WTC11 (cell line): ENCODE data around the gene ZNF654. TPM values are rescaled to one million over a fixed set of nuclear protein-coding genes. Genes with fewer than 3 reads are reported as not detected.

Experiments
- ATAC-seq: fragments of 200-7000 bp; cut with Tn5 transposase; 2 replicates; pipeline ENCODE4 v1.10.0; 2021; ENCODE audit warnings: mild to moderate bottlenecking, moderate library complexity
- CTCF ChIA-PET: fragments of 300-600 bp; sonication (Branson Sonifier 250); formaldehyde crosslinking; loops from one replicate; lab custom pipeline; 2021; ENCODE audit warnings: antibody characterized with exemption; lab: Charles Lee
- POLR2A ChIA-PET: fragments of 350-600 bp; sonication (Branson Sonifier 250); formaldehyde crosslinking; loops from one replicate; lab custom pipeline; 2021; ENCODE audit warnings: antibody characterized with exemption; lab: Charles Lee
- DNase-seq: peaks from one replicate; pipeline ENCODE4 v3.0.0; 2021; ENCODE audit warnings: low spot score
- H3K27ac Mint-ChIP-seq: 2 replicates; pipeline ENCODE4 v1.8.0; 2021; ENCODE audit warnings: mixed read lengths
- H3K27me3 Mint-ChIP-seq: 2 replicates; pipeline ENCODE4 v1.8.0; 2021; ENCODE audit warnings: low read depth, mild to moderate bottlenecking, moderate library complexity, mixed read lengths
- H3K36me3 Mint-ChIP-seq: 2 replicates; pipeline ENCODE4 v1.8.0; 2021; ENCODE audit warnings: mixed read lengths
- H3K4me1 Mint-ChIP-seq: 2 replicates; pipeline ENCODE4 v1.8.0; 2022; ENCODE audit warnings: mixed read lengths
- H3K4me3 Mint-ChIP-seq: 2 replicates; pipeline ENCODE4 v1.8.0; 2021; ENCODE audit warnings: mild to moderate bottlenecking, moderate library complexity, mixed read lengths
- H3K9me3 Mint-ChIP-seq: 2 replicates; pipeline ENCODE4 v1.8.0; 2021; ENCODE audit warnings: mixed read lengths
- CBFB ChIP-seq: sonication (generic); formaldehyde crosslinking; IDR thresholded peaks from 2 replicates; pipeline ENCODE4 v1.8.1; 2022; ENCODE audit warnings: mild to moderate bottlenecking, low read depth, missing genetic modification reagents
- ELF4 ChIP-seq: sonication (generic); formaldehyde crosslinking; IDR thresholded peaks from 2 replicates; pipeline ENCODE4 v1.8.1; 2022; ENCODE audit warnings: low read depth, mild to moderate bottlenecking, moderate library complexity, missing genetic modification reagents
- EMX1 ChIP-seq: fragments of 250-450 bp; sonication (Bioruptor Pico); IDR thresholded peaks from 2 replicates; pipeline ENCODE4 v1.8.0; 2021; ENCODE audit warnings: mild to moderate bottlenecking
- ETV6 ChIP-seq: sonication (generic); formaldehyde crosslinking; IDR thresholded peaks from 2 replicates; pipeline ENCODE4 v1.8.1; 2022; ENCODE audit warnings: mild to moderate bottlenecking, missing genetic modification reagents
- FOXK1 ChIP-seq: sonication (generic); formaldehyde crosslinking; IDR thresholded peaks from 2 replicates; pipeline ENCODE4 v1.8.0; 2022; ENCODE audit warnings: mild to moderate bottlenecking, moderate library complexity, missing genetic modification reagents
- FOXP4 ChIP-seq: sonication (generic); formaldehyde crosslinking; IDR thresholded peaks from 2 replicates; pipeline ENCODE4 v1.8.0; 2022; ENCODE audit warnings: mild to moderate bottlenecking, missing genetic modification reagents
- GRHL2 ChIP-seq: fragments of 250-450 bp; sonication (Bioruptor Pico); IDR thresholded peaks from 2 replicates; pipeline ENCODE4 v1.8.0; 2022; ENCODE audit warnings: mild to moderate bottlenecking, moderate library complexity; ENCODE audit not compliant: insufficient replicate concordance, severe bottlenecking
- HMGA2 ChIP-seq: fragments of 250-450 bp; sonication (Bioruptor Pico); IDR thresholded peaks from 2 replicates; pipeline ENCODE4 v1.4.0; 2021; ENCODE audit warnings: mild to moderate bottlenecking, moderate library complexity
- IRF1 ChIP-seq: sonication (generic); formaldehyde crosslinking; IDR thresholded peaks from 2 replicates; pipeline ENCODE4 v1.8.0; 2023; ENCODE audit warnings: missing genetic modification reagents
- MAX ChIP-seq: sonication (generic); formaldehyde crosslinking; IDR thresholded peaks from 2 replicates; pipeline ENCODE4 v1.8.0; 2022; ENCODE audit warnings: mild to moderate bottlenecking, missing genetic modification reagents
- MLX ChIP-seq: sonication (generic); formaldehyde crosslinking; IDR thresholded peaks from 2 replicates; pipeline ENCODE4 v1.8.1; 2023; ENCODE audit warnings: mild to moderate bottlenecking, missing genetic modification reagents, moderate library complexity
- MXD4 ChIP-seq: fragments of 250-450 bp; sonication (Bioruptor Pico); IDR thresholded peaks from 2 replicates; pipeline ENCODE4 v1.8.0; 2021; ENCODE audit warnings: mild to moderate bottlenecking, moderate library complexity, borderline replicate concordance
- RELA ChIP-seq: sonication (generic); formaldehyde crosslinking; IDR thresholded peaks from 2 replicates; pipeline ENCODE4 v1.8.1; 2022; ENCODE audit warnings: missing genetic modification reagents, mild to moderate bottlenecking, borderline replicate concordance
- ZBTB43 ChIP-seq: sonication (generic); formaldehyde crosslinking; IDR thresholded peaks from 2 replicates; pipeline ENCODE4 v1.8.1; 2023; ENCODE audit warnings: mild to moderate bottlenecking, missing genetic modification reagents
- ZNF219 ChIP-seq: sonication (generic); formaldehyde crosslinking; IDR thresholded peaks from 2 replicates; pipeline ENCODE4 v1.8.0; 2023; ENCODE audit warnings: missing genetic modification reagents, mild to moderate bottlenecking, borderline replicate concordance
- ZNF263 ChIP-seq: sonication (generic); formaldehyde crosslinking; IDR thresholded peaks from 2 replicates; pipeline ENCODE4 v1.8.1; 2022; ENCODE audit warnings: low read depth, mild to moderate bottlenecking, moderate library complexity, missing genetic modification reagents
- ZNF423 ChIP-seq: fragments of 250-450 bp; sonication (Bioruptor Pico); IDR thresholded peaks from 2 replicates; pipeline ENCODE4 v2.1.2; 2022; ENCODE audit warnings: mild to moderate bottlenecking, moderate library complexity
- ZNF671 ChIP-seq: fragments of 250-450 bp; sonication (Bioruptor Pico); IDR thresholded peaks from 2 replicates; pipeline ENCODE4 v1.8.0; 2021; ENCODE audit warnings: mild to moderate bottlenecking
- total RNA-seq: library from RNA; stranded (reverse); gene quantifications from 3 replicates; pipeline ENCODE4 v1.2.3, GENCODE V29; 2021
- TF ChIP-seq, protein P1 (sequence below): fragments of 250-450 bp; sonication (Bioruptor Pico); IDR thresholded peaks from 2 replicates; pipeline ENCODE4 v1.8.0; 2021; ENCODE audit warnings: mild to moderate bottlenecking
- TF ChIP-seq, protein P2 (sequence below): sonication (generic); formaldehyde crosslinking; IDR thresholded peaks from 2 replicates; pipeline ENCODE4 v1.8.1; 2022; ENCODE audit warnings: low read depth, mild to moderate bottlenecking, moderate library complexity, missing genetic modification reagents, borderline replicate concordance
- TF ChIP-seq, protein P3 (sequence below): sonication (generic); formaldehyde crosslinking; IDR thresholded peaks from 2 replicates; pipeline ENCODE4 v1.8.1; 2023; ENCODE audit warnings: mild to moderate bottlenecking, missing genetic modification reagents, moderate library complexity
- TF ChIP-seq, protein P4 (sequence below): sonication (generic); formaldehyde crosslinking; IDR thresholded peaks from 2 replicates; pipeline ENCODE4 v1.8.1; 2023; ENCODE audit warnings: mild to moderate bottlenecking, missing genetic modification reagents, borderline replicate concordance
- TF ChIP-seq, protein P5 (sequence below): sonication (generic); formaldehyde crosslinking; IDR thresholded peaks from 2 replicates; pipeline ENCODE4 v1.8.0; 2022; ENCODE audit warnings: mild to moderate bottlenecking, missing genetic modification reagents

ZNF654 gene
- total RNA-seq, 1 experiment from 2014 or later, result 7.0 TPM

DNA sequence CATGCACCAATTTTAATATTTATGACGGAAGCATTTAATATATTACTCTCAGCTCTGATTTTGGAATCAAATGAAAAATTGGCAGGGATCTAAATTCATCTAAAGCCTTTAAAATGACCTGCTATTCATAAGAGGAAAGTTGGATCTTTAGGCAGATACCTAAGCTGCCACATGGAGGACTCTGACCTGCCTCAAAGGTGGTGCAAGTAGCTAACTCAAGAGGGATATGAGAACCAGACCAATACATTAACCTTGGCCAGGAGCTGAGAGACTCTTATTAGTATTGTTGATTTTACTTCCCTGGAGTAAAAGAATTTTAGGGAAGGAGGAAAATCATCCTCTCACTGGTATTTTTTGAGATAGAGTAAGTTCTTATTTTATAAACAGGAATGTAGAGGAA, 17.7 kb downstream of the ZNF654 start (continued):
- no peak for TF ChIP-seq IRF1 (CRISPR knock-in tag)
- no peak for TF ChIP-seq ZNF423 (CRISPR knock-in tag)
- TF ChIP-seq HMGA2, result no peak
- TF ChIP-seq MXD4, result no peak
- TF ChIP-seq, protein P1, sequence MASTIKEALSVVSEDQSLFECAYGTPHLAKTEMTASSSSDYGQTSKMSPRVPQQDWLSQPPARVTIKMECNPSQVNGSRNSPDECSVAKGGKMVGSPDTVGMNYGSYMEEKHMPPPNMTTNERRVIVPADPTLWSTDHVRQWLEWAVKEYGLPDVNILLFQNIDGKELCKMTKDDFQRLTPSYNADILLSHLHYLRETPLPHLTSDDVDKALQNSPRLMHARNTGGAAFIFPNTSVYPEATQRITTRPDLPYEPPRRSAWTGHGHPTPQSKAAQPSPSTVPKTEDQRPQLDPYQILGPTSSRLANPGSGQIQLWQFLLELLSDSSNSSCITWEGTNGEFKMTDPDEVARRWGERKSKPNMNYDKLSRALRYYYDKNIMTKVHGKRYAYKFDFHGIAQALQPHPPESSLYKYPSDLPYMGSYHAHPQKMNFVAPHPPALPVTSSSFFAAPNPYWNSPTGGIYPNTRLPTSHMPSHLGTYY (CRISPR knock-in tag), result no peak
- TF ChIP-seq, protein P2, sequence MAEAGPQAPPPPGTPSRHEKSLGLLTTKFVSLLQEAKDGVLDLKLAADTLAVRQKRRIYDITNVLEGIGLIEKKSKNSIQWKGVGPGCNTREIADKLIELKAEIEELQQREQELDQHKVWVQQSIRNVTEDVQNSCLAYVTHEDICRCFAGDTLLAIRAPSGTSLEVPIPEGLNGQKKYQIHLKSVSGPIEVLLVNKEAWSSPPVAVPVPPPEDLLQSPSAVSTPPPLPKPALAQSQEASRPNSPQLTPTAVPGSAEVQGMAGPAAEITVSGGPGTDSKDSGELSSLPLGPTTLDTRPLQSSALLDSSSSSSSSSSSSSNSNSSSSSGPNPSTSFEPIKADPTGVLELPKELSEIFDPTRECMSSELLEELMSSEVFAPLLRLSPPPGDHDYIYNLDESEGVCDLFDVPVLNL, result no peak
- no peak for TF ChIP-seq ZNF219 (CRISPR knock-in tag)
- TF ChIP-seq ZBTB43 (CRISPR knock-in tag), result no peak
- TF ChIP-seq EMX1 (CRISPR knock-in tag), result no peak
- no peak for TF ChIP-seq CBFB (CRISPR knock-in tag)
- TF ChIP-seq MAX (CRISPR knock-in tag), result no peak
- no peak for TF ChIP-seq GRHL2 (CRISPR knock-in tag)

DNA sequence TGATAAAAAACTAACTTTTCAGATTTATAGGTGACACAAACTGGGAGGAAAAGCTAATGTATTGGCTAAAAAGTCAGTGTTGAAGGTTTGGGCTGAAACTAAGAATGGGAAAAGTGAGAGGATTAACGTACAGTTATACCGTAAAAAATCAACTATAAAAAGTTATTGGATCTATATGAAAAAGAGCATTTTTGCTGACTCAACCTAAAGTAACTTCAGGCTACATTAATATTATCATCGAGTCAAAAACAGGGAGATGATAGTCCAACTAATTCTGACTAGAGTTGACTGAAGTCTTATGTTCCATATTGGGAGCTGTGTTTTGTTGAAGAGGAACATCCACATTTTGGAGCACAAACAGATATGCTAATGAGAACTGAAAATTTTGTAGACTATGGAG, 19.9 kb downstream of the ZNF654 start:
- ATAC-seq, result no peak
- ChIA-PET CTCF (no interaction called here), POLR2A (no interaction called here)
- TF ChIP-seq FOXP4 (CRISPR knock-in tag) (no peak), ETV6 (CRISPR knock-in tag) (no peak), FOXK1 (no peak), ELF4 (CRISPR knock-in tag) (no peak), ZNF263 (CRISPR knock-in tag) (no peak), MLX (no peak), RELA (CRISPR knock-in tag) (no peak), ZNF671 (CRISPR knock-in tag) (no peak)
- TF ChIP-seq, protein P3, sequence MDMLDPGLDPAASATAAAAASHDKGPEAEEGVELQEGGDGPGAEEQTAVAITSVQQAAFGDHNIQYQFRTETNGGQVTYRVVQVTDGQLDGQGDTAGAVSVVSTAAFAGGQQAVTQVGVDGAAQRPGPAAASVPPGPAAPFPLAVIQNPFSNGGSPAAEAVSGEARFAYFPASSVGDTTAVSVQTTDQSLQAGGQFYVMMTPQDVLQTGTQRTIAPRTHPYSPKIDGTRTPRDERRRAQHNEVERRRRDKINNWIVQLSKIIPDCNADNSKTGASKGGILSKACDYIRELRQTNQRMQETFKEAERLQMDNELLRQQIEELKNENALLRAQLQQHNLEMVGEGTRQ, result no peak
- TF ChIP-seq, protein P4, sequence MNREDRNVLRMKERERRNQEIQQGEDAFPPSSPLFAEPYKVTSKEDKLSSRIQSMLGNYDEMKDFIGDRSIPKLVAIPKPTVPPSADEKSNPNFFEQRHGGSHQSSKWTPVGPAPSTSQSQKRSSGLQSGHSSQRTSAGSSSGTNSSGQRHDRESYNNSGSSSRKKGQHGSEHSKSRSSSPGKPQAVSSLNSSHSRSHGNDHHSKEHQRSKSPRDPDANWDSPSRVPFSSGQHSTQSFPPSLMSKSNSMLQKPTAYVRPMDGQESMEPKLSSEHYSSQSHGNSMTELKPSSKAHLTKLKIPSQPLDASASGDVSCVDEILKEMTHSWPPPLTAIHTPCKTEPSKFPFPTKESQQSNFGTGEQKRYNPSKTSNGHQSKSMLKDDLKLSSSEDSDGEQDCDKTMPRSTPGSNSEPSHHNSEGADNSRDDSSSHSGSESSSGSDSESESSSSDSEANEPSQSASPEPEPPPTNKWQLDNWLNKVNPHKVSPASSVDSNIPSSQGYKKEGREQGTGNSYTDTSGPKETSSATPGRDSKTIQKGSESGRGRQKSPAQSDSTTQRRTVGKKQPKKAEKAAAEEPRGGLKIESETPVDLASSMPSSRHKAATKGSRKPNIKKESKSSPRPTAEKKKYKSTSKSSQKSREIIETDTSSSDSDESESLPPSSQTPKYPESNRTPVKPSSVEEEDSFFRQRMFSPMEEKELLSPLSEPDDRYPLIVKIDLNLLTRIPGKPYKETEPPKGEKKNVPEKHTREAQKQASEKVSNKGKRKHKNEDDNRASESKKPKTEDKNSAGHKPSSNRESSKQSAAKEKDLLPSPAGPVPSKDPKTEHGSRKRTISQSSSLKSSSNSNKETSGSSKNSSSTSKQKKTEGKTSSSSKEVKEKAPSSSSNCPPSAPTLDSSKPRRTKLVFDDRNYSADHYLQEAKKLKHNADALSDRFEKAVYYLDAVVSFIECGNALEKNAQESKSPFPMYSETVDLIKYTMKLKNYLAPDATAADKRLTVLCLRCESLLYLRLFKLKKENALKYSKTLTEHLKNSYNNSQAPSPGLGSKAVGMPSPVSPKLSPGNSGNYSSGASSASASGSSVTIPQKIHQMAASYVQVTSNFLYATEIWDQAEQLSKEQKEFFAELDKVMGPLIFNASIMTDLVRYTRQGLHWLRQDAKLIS (CRISPR knock-in tag), result no peak
- TF ChIP-seq, protein P5, sequence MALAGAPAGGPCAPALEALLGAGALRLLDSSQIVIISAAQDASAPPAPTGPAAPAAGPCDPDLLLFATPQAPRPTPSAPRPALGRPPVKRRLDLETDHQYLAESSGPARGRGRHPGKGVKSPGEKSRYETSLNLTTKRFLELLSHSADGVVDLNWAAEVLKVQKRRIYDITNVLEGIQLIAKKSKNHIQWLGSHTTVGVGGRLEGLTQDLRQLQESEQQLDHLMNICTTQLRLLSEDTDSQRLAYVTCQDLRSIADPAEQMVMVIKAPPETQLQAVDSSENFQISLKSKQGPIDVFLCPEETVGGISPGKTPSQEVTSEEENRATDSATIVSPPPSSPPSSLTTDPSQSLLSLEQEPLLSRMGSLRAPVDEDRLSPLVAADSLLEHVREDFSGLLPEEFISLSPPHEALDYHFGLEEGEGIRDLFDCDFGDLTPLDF (CRISPR knock-in tag), result no peak

More for the DNA sequence above, 19.9 kb downstream of the ZNF654 start:
- Mint-ChIP-seq H3K4me3 (no peak overlapping the region), H3K9me3 (peaks cover 17% of the 10 kb centered on the region), H3K27ac (no peak overlapping the region), H3K27me3 (no peaks in the 10 kb centered on the region), H3K36me3 (peaks cover 11% of the 10 kb centered on the region), H3K4me1 (peaks cover 13% of the 10 kb centered on the region)
- no peak for DNase-seq
